Iris pigment epithelial cell (primary cell): ENCODE results near the gene DAPK1.

Experiments used
- DNase-seq: peaks from one replicate; pipeline ENCODE4 v3.0.0-alpha.2; 2011; ENCODE audit warnings: low read depth

Gene DAPK1

DNA sequence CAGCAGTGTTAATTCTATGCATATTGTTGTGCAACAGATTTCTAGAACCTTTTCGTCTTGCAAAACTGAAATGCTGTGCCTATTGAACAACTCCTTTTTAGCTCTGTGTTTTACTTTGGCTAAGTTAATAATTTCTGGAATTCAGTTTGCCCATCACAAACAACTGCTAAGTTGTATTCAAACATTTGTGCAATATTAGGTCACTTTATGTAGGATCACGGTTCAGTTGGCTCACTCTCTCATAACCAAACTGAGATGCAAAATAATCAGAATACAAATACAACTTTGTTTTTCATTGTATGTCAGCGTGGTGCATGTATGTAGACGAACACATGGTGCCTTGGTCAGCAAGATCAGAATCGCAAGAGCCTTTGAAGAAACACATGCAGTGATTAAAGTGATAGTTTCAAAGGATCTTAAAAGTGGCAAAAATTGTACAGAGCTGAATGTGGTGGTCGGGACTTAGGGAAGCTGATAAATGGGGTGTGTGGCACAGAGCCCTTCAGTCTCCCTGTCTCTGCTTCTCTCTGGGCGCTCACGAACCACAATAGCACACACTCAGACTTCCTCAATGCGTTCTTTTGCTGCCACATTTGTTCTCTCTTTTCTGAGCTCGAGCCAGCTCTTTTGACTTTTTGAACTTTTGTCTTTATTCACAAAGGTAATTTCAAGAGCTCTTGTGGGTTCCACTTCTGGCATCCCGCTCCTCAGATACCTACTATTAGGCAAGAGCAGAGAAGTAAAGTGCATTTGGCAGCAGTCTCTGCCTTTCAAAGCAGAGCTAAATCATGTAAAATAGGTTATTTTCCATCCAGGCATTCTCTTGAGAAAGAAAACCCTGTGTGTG is 115.8 kb downstream of the DAPK1 start:
- DNase-seq, result peak; percentile 27

- no peak for DNase-seq
Observed at GRCh38 chr9:87614397-87614796, 116.7 kb downstream of the DAPK1 start.

GRCh38 chr9:87615136-87615535 is 117.5 kb downstream of the DAPK1 start:
- DNase-seq, result no peak

DNA sequence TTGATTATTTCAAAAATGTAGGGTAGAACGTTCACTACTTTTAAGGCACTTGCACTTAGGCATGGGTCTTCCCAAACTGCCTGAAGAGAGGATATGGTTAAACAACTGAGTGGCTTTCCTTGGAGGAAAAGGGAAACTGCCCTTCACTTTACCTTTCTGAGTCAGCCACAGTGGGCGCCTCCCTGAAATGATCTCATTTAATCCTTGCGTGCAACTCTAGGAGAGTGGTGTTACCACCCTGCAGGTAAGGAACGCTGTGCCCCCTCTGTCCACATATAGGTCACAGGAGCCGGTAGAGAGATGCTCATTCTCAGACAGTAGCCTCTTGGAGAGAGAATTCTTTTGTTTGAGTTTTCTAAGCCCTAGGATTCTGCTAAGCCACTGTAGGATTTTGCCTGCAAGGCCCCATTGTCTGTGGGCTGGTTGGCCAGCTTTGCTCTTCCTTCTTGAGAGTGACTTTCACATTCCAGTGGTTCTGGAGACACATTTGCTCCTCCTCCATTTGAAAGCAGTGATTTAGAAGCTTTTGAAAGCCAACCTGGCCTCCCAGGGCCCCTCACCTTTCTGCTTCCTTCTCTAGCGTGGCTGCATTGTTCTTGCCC is 118.0 kb downstream of the DAPK1 start:
- peak; percentile 29 for DNase-seq

DNA sequence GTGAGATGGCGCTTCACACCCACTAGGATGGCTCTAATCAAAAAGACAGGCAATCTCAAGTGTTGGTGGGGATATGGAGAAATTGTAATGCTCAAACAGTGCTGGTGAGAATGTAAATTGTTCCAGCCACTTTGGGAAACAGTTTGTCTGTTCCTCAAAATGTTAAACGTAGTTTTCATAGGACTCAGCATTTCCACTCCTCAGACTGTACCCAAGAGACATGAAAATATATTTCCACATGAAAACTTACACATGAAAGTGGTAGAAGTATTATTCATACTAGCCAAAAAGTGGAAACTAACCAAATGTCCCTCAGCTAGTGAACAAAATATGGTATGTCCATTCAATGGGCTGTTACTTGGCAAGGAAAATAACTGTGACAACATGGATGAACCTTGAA is 120.6 kb downstream of the DAPK1 start:
- DNase-seq, result no peak

GRCh38 chr9:87618931-87619330 is 121.3 kb downstream of the DAPK1 start:
- DNase-seq, result no peak

DNA sequence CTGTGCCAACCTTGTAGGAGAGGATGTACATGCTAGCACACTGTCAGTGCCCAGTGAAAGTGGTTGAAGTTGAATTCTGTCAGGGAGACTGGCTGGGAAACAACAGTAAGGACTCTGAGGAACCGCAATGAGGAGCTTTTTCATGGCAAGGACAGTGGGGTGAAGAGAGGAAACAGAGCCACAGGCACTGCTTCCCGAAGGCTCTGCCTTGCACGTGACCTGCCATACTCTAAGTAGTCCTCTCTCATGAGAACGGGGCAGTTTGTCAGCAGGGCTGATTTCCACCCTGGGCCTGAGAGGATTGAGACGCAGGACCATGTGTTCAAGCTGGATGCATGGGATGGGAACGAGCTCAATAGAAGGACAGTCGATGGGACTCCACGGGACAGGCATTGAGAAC is 121.7 kb downstream of the DAPK1 start:
- DNase-seq, result no peak

- DNase-seq, result no peak
Observed at GRCh38 chr9:87620731-87621322, 123.2 kb downstream of the DAPK1 start.

DNA sequence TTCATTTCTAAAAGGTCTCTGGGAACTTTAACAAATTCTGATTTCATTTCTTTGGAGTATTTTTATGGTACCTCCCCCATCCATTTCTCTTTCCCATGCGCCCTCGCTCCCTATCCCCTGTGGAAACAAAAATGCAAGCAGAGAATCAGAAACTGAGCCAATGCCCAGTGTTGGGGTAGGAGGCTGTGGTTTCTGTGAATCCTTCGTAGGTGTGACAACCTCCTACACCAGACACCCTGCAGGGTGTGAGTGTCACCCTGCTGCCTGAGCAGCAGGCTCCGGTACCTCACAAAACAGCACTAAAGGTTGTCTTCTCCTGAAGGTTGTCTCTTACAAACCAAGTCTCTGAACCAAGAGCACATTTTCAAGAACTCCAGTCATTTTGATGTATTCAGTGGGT is 124.4 kb downstream of the DAPK1 start:
- DNase-seq, result no peak

DNA sequence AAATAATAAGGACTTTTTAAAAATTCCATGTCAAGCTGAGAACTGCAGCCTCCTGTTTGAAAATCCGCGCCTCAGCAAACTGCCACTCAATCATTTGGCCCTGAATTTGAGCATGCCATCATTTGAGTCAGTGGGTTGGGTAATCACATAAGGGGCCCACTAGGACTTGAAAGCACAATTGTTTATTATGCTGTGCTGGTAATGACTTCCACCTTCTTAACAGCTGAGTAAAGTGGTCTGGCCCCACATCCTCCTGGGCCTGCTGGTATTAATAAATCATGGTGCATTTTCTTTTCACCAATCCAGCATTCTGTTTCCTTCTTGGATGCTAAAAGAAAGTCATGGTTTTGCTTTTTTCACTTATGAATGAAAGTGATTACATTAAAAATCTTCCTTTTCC is 125.3 kb downstream of the DAPK1 start:
- no peak for DNase-seq

DNA sequence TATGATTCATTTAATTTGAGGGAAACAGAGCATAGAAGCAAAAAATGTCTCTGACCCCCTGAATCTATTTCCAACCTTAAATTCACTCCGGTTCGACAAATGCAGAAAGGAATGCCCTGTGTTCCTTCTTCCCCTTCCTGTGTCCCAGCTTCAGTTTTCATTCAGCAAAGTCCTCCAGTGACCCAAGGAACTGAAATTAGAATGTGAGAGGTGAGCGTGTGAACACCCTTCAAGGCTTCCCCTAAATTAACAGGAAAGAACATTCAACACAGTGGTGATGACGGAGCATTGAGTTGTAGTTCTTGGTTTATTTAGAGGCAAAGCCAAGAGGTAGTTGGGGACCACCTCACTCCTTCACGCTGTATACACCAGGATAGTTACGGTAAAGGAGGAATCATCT is 130.7 kb downstream of the DAPK1 start:
- no peak for DNase-seq

DNA sequence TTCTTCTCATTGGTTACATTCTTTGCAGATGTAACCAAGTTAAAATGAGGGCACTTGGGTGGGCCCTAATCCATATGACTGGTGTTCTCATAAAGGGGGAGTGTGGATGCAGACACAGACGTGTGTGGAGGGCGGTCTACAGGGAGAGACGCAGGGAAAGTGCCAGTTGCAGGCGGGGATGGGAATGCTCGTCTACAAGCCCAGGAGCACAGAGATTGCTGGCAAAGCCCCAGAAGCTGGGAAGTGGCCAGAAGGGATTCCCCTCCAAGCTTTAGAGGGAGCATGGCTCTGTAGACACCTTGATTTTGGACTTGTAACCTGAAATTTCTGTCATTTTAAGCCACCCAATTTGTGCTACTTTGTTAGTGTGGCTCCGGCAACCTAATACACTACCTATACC is 131.4 kb downstream of the DAPK1 start:
- DNase-seq, result no peak

- DNase-seq, result no peak
Observed at GRCh38 chr9:87630266-87630665, 132.6 kb downstream of the DAPK1 start.

- DNase-seq, result no peak
Observed at GRCh38 chr9:87630846-87631245, 133.2 kb downstream of the DAPK1 start.

DNA sequence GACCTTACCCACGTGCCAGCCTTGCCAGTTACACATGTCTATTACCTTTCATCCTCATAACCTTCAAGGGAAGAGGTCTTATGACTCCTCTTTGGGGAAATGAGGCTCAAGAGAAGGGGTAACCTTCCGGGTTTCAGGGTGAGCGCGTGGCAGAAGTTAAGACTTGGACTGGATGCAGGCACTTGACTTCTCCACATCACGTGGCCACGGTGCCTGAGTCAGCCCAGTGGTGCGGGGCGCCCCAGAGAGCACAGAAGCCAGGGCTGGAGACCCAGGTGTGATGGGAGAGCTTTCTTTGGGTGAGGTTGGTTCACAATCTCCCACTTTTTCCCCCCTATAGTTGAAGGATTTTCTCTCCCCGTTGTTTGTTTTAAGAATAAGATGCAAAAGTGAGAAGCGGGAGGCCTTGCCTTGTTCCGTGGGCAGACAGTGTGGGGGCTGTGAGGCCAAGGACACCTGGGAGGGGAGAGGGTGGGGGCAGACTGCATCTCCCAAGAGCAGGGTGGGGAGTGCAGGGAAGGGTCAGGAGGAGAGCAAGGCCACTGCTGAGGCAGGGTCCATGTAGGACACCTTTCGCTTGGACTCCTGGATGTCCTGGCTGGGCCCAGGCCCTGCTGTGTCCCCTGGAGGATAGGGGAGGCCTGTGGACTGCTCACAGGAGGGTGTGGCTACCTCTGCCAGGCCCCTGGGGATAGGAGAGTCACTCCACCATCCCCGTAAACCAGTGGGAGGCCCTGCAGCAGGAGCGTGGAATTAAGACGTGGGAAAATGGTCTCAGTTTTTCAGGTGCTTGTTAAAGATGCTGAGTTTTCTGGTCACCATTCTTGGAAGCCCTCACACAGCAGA is 138.2 kb downstream of the DAPK1 start:
- no peak for DNase-seq

GRCh38 chr9:87638292-87638691 is 140.6 kb downstream of the DAPK1 start:
- DNase-seq, result no peak

DNA sequence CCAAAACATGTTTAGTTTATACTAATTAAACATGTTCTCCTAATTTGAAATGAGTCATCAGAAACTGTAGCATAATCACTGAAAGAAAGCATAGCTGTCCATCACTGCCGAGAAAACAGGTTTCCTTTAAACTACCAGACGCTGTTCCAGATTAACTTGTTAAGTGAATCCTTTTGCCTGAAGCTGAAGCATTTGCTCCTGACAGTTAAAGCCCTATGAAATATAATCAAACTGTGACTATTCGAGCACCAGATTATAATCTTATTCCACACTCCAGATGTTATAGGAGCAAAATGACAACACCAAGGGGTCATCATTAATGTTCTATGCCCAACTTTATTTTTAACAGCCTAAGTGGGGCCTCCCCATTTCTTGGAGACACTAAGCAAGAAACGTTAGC is 142.3 kb downstream of the DAPK1 start:
- no peak for DNase-seq

DNA sequence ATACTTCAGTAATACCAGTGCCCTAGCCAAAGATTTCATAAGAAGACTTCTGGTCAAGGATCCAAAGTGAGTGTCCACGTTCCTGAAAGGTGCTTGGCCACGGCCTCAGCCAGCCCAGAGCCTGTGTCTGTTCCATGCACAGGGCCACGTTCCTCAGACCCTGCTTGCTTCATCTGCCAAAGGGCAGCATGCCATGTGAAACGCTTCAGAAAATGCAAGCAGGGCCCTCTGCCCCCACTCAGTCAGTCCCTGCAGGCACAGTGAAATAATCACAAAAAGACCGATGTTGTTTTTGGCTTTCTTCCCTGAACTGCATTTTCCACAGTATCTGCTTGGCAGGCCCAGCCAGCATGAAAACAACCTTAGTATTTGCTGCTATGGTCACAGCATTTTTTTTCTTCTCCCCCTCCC is 142.7 kb downstream of the DAPK1 start:
- DNase-seq, result peak; percentile 67

- no peak for DNase-seq
Observed at GRCh38 chr9:87641067-87641466, 143.4 kb downstream of the DAPK1 start.

GRCh38 chr9:87642330-87643106 is 144.9 kb downstream of the DAPK1 start:
- no peak for DNase-seq

- no peak for DNase-seq
Observed at GRCh38 chr9:87643107-87643650, 145.5 kb downstream of the DAPK1 start.
